GM19372 (cell line): ENCODE results near the gene SUPT4H1.

Experiments
- ATAC-seq: cut with Tn5 transposase; IDR thresholded peaks from one replicate; pipeline ENCODE4 v1.9.1; 2021; ENCODE audit warnings: mild to moderate bottlenecking, low read depth, moderate library complexity; ENCODE audit not compliant: unreplicated experiment

SUPT4H1 gene

GRCh38 chr17:58308985-58309917 lies 42.8 kb downstream of the SUPT4H1 start:
- ATAC-seq, result no peak

- ATAC-seq, result no peak
These were observed 43.6 kb downstream of the SUPT4H1 start for GRCh38 chr17:58308173-58308984.

- no peak for ATAC-seq
These were observed 44.4 kb downstream of the SUPT4H1 start for GRCh38 chr17:58307468-58308172.

GRCh38 chr17:58306131-58306951 lies 45.7 kb downstream of the SUPT4H1 start:
- no peak for ATAC-seq

- ATAC-seq, result no peak
These were observed 46.4 kb downstream of the SUPT4H1 start for GRCh38 chr17:58305626-58306025.

- ATAC-seq, result no peak
These were observed 47.1 kb downstream of the SUPT4H1 start for GRCh38 chr17:58304750-58305486.

- ATAC-seq, result no peak
These were observed 47.8 kb downstream of the SUPT4H1 start for GRCh38 chr17:58303971-58304749.

GRCh38 chr17:58302919-58303585 lies 48.9 kb downstream of the SUPT4H1 start:
- no peak for ATAC-seq

GRCh38 chr17:58302171-58302918 lies 49.7 kb downstream of the SUPT4H1 start:
- ATAC-seq, result no peak

- no peak for ATAC-seq
These were observed 50.4 kb downstream of the SUPT4H1 start for GRCh38 chr17:58301504-58302150.

- ATAC-seq, result no peak
These were observed 51.7 kb downstream of the SUPT4H1 start for GRCh38 chr17:58300336-58300735.
